Neural cell (in vitro differentiated cells): ENCODE measurements around the gene GSG1L2.

Experiments used
- EP300 ChIP-seq: fragments of 450-650 bp; conservative IDR thresholded peaks from 2 replicates; pipeline ENCODE4 v1.6.1; 2014; ENCODE audit warnings: antibody characterized with exemption, mild to moderate bottlenecking, moderate library complexity; ENCODE audit not compliant: poor library complexity, severe bottlenecking
- EZH2 ChIP-seq: fragments of 200-600, 300-800 bp; shearing (Covaris generic), sonication (generic); IDR thresholded peaks from 2 replicates; pipeline ENCODE4 v1.6.1; 2014; ENCODE audit warnings: antibody characterized with exemption, low read length, borderline replicate concordance, mild to moderate bottlenecking; ENCODE audit not compliant: insufficient read depth, poor library complexity, severe bottlenecking
- MXI1 ChIP-seq: fragments of 450-650 bp; conservative IDR thresholded peaks from 2 replicates; pipeline ENCODE4 v1.6.1; 2014; ENCODE audit warnings: antibody characterized with exemption, mild to moderate bottlenecking; ENCODE audit not compliant: poor library complexity, severe bottlenecking
- POLR2AphosphoS5 ChIP-seq: IDR thresholded peaks from 2 replicates; pipeline ENCODE4 v1.6.1; 2012
- RAD21 ChIP-seq: fragments of 450-650 bp; conservative IDR thresholded peaks from 2 replicates; pipeline ENCODE4 v1.6.1; 2014; ENCODE audit warnings: antibody characterized with exemption, mild to moderate bottlenecking, moderate library complexity
- SMC3 ChIP-seq: fragments of 450-650 bp; conservative IDR thresholded peaks from 2 replicates; pipeline ENCODE4 v1.6.1; 2014; ENCODE audit warnings: antibody characterized with exemption, mild to moderate bottlenecking, moderate library complexity; ENCODE audit not compliant: poor library complexity
- TF ChIP-seq, protein P1 (sequence below): IDR thresholded peaks from 2 replicates; pipeline ENCODE4 v1.6.1; 2012; ENCODE audit warnings: borderline replicate concordance
- TF ChIP-seq, protein P2 (sequence below): fragments of 450-650 bp; IDR thresholded peaks from 2 replicates; pipeline ENCODE4 v1.5.1; 2014; ENCODE audit warnings: antibody characterized with exemption, mild to moderate bottlenecking, moderate library complexity; ENCODE audit not compliant: poor library complexity, severe bottlenecking

DNA sequence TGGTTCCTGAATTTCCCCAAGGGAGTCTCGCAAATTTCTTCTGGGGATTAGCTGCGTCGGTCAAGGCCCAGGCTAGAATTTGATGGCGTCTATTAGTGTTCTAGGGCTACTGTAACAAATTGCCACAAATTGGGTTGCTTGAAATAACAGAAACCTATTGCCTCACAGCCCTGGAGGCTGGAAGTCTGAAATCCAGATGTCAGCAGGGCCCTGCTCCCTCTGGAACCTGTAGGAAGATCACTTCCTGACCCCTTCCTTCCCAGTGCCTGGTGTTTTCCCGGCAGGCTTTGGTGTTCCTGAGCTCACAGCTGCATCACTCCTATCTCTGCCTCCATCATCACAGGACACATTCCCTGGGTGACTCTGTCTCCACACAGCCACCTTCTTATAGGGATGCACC is 54.9 kb downstream of the GSG1L2 start:
- TF ChIP-seq, protein P1, sequence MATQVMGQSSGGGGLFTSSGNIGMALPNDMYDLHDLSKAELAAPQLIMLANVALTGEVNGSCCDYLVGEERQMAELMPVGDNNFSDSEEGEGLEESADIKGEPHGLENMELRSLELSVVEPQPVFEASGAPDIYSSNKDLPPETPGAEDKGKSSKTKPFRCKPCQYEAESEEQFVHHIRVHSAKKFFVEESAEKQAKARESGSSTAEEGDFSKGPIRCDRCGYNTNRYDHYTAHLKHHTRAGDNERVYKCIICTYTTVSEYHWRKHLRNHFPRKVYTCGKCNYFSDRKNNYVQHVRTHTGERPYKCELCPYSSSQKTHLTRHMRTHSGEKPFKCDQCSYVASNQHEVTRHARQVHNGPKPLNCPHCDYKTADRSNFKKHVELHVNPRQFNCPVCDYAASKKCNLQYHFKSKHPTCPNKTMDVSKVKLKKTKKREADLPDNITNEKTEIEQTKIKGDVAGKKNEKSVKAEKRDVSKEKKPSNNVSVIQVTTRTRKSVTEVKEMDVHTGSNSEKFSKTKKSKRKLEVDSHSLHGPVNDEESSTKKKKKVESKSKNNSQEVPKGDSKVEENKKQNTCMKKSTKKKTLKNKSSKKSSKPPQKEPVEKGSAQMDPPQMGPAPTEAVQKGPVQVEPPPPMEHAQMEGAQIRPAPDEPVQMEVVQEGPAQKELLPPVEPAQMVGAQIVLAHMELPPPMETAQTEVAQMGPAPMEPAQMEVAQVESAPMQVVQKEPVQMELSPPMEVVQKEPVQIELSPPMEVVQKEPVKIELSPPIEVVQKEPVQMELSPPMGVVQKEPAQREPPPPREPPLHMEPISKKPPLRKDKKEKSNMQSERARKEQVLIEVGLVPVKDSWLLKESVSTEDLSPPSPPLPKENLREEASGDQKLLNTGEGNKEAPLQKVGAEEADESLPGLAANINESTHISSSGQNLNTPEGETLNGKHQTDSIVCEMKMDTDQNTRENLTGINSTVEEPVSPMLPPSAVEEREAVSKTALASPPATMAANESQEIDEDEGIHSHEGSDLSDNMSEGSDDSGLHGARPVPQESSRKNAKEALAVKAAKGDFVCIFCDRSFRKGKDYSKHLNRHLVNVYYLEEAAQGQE: no peak
- TF ChIP-seq, protein P2, sequence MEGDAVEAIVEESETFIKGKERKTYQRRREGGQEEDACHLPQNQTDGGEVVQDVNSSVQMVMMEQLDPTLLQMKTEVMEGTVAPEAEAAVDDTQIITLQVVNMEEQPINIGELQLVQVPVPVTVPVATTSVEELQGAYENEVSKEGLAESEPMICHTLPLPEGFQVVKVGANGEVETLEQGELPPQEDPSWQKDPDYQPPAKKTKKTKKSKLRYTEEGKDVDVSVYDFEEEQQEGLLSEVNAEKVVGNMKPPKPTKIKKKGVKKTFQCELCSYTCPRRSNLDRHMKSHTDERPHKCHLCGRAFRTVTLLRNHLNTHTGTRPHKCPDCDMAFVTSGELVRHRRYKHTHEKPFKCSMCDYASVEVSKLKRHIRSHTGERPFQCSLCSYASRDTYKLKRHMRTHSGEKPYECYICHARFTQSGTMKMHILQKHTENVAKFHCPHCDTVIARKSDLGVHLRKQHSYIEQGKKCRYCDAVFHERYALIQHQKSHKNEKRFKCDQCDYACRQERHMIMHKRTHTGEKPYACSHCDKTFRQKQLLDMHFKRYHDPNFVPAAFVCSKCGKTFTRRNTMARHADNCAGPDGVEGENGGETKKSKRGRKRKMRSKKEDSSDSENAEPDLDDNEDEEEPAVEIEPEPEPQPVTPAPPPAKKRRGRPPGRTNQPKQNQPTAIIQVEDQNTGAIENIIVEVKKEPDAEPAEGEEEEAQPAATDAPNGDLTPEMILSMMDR: no peak
- TF ChIP-seq EP300 (no peak), RAD21 (no peak), SMC3 (no peak), POLR2AphosphoS5 (no peak), EZH2 (no peak), MXI1 (no peak)
